HG03565 (cell line): Measurements from ENCODE around the gene ALKBH6.
"Not testable (repeated sequence)": the region's sequence is repeated elsewhere in the genome, so short reads cannot be mapped to it uniquely, and the experiment has no call there.

Experiments used
- ATAC-seq: cut with Tn5 transposase; IDR thresholded peaks from one replicate; pipeline ENCODE4 v1.9.1; 2021; ENCODE audit warnings: mild to moderate bottlenecking, moderate library complexity; ENCODE audit not compliant: unreplicated experiment

Gene ALKBH6

GRCh38 chr19:35993923-35994598 is 20.0 kb downstream of the ALKBH6 start:
- no peak for ATAC-seq

GRCh38 chr19:35992907-35993765 is 20.9 kb downstream of the ALKBH6 start:
- no peak for ATAC-seq

- no peak for ATAC-seq
Observed at GRCh38 chr19:35991731-35992450, 22.1 kb downstream of the ALKBH6 start.

GRCh38 chr19:35990771-35991730 is 23.0 kb downstream of the ALKBH6 start:
- ATAC-seq: no peak

- ATAC-seq: no peak
Observed at GRCh38 chr19:35990156-35990555, 23.9 kb downstream of the ALKBH6 start.

GRCh38 chr19:35988824-35989223 is 25.2 kb downstream of the ALKBH6 start:
- no peak for ATAC-seq

GRCh38 chr19:35987571-35987896 is 26.5 kb downstream of the ALKBH6 start:
- ATAC-seq: no peak

GRCh38 chr19:35986664-35987570 is 27.1 kb downstream of the ALKBH6 start:
- no peak for ATAC-seq

- ATAC-seq: no peak
Observed at GRCh38 chr19:35986111-35986510, 27.9 kb downstream of the ALKBH6 start.

- ATAC-seq: no peak
Observed at GRCh38 chr19:35983177-35983576, 30.8 kb downstream of the ALKBH6 start.

GRCh38 chr19:35980997-35981396 is 33.0 kb downstream of the ALKBH6 start:
- not testable (repeated sequence) for ATAC-seq

- ATAC-seq: no peak
Observed at GRCh38 chr19:35978832-35979365, 35.1 kb downstream of the ALKBH6 start.

- ATAC-seq: no peak
Observed at GRCh38 chr19:35978271-35978670, 35.7 kb downstream of the ALKBH6 start.

GRCh38 chr19:35977446-35978222 is 36.4 kb downstream of the ALKBH6 start:
- ATAC-seq: no peak

GRCh38 chr19:35975608-35976214 is 38.3 kb downstream of the ALKBH6 start:
- no peak for ATAC-seq

GRCh38 chr19:35973487-35973886 is 40.5 kb downstream of the ALKBH6 start:
- no peak for ATAC-seq

- ATAC-seq: no peak
Observed at GRCh38 chr19:35966771-35967170, 47.2 kb downstream of the ALKBH6 start.

- no peak for ATAC-seq
Observed at GRCh38 chr19:35963514-35963913, 50.5 kb downstream of the ALKBH6 start.
